Hematopoietic multipotent progenitor cell treated with erythropoietin and hydrocortisone succinate and interleukin-3 and kit ligand, for 4 days (in vitro differentiated cells): ENCODE results near the gene PI4KA.
"Not testable (repeated sequence)": the region's sequence is repeated elsewhere in the genome, so short reads cannot be mapped to it uniquely, and the experiment has no call there.

Experiments used
- DNase-seq: peaks from one replicate; pipeline ENCODE4 v3.0.0-alpha.2; 2015

PI4KA gene

DNA sequence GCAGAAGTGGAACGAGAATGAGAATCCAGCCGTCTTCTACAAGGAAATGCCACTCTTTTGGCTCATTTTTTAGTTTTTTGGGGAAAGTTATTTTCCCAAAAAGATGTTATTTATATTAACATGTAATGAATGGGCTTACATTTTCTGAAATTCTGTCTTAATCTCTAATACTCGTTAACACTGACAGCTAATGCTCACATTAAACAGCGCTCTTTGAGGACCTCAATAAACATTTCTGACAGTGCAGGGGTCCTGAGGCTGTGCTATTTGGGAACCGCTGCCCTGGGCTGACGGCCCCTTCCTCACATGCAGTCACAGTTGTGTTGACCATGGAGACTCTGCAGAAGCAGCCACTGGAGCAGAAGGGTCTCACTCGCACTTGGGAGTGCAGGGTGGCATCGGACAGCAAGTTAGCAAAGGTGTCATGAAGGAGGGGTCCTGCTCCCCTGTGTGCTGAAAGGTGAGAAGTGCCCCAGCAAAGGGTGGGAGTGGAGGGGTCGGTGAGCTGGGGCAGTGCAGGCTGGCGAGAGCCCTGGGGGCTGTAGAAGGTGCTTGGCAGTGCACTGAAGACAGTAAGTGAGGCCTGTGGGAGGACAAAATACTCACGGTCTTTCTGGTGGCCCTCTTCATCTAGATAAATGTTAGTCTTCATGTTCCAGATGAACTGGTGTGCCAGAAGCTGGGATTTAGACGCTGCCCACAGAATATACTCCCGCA is 137.8 kb downstream of the PI4KA start:
- no peak for DNase-seq

GRCh38 chr22:20718727-20719126 is 139.9 kb downstream of the PI4KA start:
- DNase-seq: not testable (repeated sequence)

DNA sequence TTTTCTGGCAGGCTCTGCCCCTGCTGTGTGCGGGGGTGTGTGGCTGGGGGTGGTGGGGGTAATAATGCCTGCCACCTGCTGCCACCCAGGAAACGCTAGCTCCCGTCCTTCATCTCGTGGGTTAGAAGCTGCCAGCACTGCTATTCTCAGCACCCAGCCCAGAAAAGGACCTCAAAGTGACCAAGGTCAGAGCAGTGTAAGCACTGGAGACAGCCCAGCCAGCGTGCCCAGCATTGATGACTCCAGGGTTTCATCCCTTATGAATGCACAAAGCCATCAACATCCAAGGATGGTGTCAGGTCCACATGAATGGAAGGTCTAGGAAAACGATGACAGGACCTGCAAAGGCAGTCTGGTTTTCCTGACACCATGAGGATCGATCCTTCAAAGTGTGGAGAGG is 140.6 kb downstream of the PI4KA start:
- not testable (repeated sequence) for DNase-seq

DNA sequence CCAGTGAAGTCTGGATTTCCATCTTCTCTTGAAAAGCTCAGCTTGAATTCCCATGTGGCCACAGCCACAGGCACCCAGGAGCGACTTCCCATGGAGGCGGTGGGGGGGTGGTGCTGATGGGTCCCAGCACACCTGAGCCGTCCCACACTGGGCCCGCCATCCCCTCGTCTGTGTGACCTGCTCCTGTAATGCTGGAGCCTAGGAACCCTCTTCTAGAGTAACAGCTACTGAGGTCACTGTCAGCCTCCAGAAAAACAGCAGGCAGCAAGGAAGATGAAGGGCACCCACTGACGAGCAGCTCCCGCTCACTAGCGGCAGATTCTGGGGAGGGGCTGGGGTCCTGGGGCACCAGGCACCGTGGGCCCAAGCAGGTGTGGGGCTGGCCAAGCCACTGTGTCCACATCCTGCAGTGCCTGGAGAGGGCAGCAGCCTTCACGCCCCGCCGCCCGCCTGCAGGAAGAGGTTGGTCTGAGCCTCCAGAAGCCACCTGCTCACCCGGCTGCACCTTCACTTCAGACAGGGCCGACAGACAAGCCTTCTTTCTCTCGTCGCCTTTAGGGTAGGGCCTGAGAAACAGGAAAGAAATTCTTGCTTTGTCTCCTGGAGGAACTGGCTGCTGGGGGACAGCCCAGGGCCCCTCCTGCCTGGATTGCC is 141.3 kb downstream of the PI4KA start:
- not testable (repeated sequence) for DNase-seq

GRCh38 chr22:20713116-20713515 is 145.5 kb downstream of the PI4KA start:
- not testable (repeated sequence) for DNase-seq

GRCh38 chr22:20709966-20710365 is 148.6 kb downstream of the PI4KA start:
- not testable (repeated sequence) for DNase-seq

GRCh38 chr22:20707549-20708118 is 151.0 kb downstream of the PI4KA start:
- DNase-seq: not testable (repeated sequence)

GRCh38 chr22:20703816-20704609 is 154.6 kb downstream of the PI4KA start:
- peak; percentile 10 for DNase-seq

GRCh38 chr22:20703414-20703806 is 155.2 kb downstream of the PI4KA start:
- DNase-seq: not testable (repeated sequence)

- peak; percentile 96 for DNase-seq
Observed at GRCh38 chr22:20702546-20703413, 155.8 kb downstream of the PI4KA start.

DNA sequence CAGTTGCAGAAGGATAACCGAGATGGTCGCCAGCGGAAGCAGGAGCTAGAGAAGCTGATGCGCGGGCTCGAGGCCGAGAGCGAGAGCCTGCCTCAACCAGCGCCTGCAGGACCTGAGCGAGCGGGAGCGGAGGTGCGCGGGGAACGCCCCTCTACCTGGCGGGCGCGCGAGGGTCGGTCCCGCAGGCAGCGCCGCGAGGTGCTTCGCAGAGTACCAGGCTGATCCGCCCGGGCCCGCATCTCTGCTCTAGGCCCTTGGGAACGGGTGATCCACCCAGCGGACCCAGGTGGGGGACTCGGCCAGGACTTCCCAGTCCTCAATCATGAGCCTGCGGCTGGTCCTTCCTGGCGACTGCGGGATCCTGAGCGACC is 156.5 kb downstream of the PI4KA start:
- DNase-seq: not testable (repeated sequence)

DNA sequence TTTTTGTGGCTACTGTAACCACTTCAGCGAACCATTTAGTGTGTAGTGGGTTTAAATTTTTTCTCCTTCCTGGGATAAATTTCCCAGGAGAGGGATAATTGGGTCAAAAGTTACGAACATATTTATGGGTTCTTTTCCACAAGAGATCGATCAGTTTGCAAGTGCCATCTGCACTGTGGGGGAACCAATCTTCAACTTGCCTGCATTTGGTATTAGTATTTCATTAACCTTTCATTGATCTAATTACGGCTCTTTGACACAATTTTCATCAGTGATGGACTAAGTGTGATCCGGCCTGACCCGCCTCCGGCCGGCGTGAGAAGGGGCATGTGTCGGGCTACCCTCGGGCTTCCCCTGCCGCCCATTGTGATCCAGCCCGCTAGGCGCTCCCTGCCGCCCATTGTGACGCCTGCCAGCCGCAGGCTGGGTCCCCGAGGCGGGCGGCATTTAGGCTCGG is 156.9 kb downstream of the PI4KA start:
- DNase-seq: peak; percentile 12

DNA sequence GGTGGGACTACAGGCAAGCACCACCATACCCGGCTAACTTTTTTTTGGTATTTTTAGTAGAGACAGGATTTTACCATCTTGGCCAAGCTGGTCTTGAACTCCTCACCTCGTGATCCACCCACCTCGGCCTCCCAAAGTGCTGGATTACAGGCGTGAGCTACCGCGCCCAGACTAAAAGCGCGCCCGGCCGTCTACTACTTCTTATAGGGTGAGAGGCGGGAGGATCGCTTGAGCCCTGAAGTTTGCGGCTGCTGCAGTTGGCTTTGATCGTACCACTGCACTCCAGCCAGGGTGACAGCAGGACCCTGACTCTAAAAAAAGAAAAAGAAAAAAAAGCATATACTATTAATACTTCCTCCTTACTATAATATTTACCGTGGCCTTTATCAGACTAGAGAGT is 158.3 kb downstream of the PI4KA start:
- DNase-seq: not testable (repeated sequence)

DNA sequence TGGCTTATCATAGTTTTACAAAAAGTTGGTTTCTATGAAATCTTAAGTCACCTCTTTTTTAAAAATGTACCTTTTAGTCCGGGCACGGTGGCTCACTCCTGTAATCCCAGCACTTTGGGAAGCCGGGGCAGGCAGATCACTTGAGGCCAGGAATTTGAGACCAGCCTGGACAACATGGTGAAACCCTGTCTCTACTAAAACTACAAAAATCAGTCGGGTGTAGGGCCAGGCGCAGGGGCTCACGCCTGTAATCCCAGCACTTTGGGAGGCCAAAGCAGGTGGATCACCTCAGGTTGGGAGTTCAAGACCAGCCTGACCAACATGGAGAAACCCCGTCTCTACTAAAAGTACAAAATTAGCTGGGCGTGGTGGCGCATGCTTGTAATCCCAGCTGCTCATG is 158.8 kb downstream of the PI4KA start:
- not testable (repeated sequence) for DNase-seq

- DNase-seq: peak; percentile 92
Observed at GRCh38 chr22:20697481-20698113, 161.0 kb downstream of the PI4KA start.

GRCh38 chr22:20696056-20696455 is 162.6 kb downstream of the PI4KA start:
- DNase-seq: not testable (repeated sequence)

DNA sequence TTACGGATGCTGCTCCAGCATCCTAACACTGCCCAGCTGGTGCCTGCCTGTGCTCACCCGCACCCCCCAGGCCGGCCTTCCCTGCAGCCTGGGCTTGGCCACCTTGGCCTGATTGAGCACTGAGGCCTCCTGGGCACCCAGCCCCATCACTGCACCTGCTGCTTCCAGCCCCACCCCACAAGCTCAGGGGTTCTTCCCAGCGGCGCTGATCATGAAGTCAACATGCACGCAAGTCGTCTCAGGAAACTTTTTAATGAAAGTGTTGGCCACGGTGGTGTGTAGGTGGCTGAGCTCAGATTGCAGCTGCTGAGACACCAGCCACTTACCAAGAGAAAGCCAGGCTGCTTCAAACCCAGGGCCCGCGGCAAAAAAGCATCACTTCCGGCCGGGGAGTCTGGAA is 163.4 kb downstream of the PI4KA start:
- not testable (repeated sequence) for DNase-seq

DNA sequence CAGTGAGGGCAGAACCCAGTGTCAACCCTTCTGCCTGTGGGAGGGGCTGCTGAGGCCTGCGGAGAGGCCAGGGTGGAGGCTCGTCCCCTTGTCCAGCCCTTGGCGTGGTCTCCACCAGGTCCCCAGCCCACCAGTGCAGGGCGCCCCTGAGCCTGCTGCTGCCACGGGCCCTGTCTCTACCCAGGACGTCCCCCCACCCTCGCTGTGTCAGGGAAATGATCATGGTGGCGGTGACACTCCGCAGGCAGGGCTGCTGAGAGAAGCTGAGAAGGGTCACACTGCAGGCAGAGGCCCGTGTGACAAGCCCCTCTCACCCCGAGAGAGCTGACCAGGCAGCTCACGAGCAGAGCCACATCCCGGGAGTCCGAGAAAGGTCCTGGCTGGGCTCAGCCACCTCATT is 164.4 kb downstream of the PI4KA start:
- not testable (repeated sequence) for DNase-seq

DNA sequence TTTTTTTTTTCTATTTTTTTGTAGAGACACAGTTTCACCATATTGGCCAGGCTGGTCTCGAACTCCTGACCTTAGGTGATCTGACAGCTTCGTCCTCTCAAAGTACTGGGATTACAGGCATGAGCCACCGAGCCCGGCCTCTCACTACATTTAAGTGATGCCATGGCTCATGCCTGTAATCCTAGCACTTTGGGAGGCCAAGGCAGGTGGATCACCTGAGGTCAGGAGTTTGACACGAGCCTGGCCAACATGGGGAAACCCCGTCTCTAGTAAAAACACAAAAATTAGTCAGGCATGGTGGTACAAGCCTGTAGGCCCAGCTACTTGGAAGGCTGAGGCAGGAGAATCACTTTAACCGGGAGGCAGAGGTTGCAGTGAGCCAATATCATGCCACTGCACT is 165.7 kb downstream of the PI4KA start:
- DNase-seq: not testable (repeated sequence)

GRCh38 chr22:20690586-20691317 is 167.9 kb downstream of the PI4KA start:
- DNase-seq: not testable (repeated sequence)
